ENCODE results near the gene SERINC2. TPM values are rescaled to one million over a fixed set of nuclear protein-coding genes. Genes with fewer than 3 reads are reported as not detected.

Gene SERINC2
- total and polyA plus RNA-seq, 2 of the 4 experiments (the other 2 are of a cell fraction): 2.0 to 59.5 TPM

GRCh38 chr1:31424568-31424967 is 11.6 kb downstream of the SERINC2 start:
- no TSS peak for BruUV-seq (replicated peaks)
- POLR2A ChIA-PET (ENCODE audit: unreplicated experiment): no interaction called here
- CTCF ChIA-PET: interaction anchor here (5.2 kb wide), 1 partner anchor 30 kb away, joined by 61 read pairs; no protein-coding TSS in a partner anchor

More at GRCh38 chr1:31424568-31424967, 11.6 kb downstream of the SERINC2 start:
- H3K36me3 ChIP-seq (ENCODE audit: control insufficient read depth, insufficient read depth, low read length): peaks cover 31% of the 10 kb centered on the region; the same call in 1 of the 2 replicates
- no peak overlapping the region for H3K56ac ChIP-seq (ENCODE audit: extremely low read depth, insufficient read depth, low read length)
- no peak overlapping the region for H2AFZ ChIP-seq (replicated peaks; ENCODE audit: low read length, poor library complexity)
- H4K20me1 ChIP-seq (ENCODE audit: insufficient read depth, low read length): peaks cover 22% of the 10 kb centered on the region
- H3K14ac ChIP-seq (replicated peaks; ENCODE audit: low read depth, low read length): no peak overlapping the region
- no peak overlapping the region for H3K4me3 ChIP-seq (ENCODE audit: insufficient read depth, low read depth, low read length)
- no peak overlapping the region for H2BK15ac ChIP-seq (ENCODE audit: low read depth, low read length)
- no peaks in the 10 kb centered on the region for H3K9me3 ChIP-seq (ENCODE audit: control insufficient read depth, insufficient read depth, low read length)
- intact Hi-C loops (cut with micrococcal nuclease): no loop called here
- no peak overlapping the region for H3K9ac ChIP-seq (ENCODE audit: low read depth, low read length)
- no CpG with 5 or more reads among the region's 15 CpGs for WGBS, 2 experiments (ENCODE audit: extremely low coverage in 2 of 2, insufficient read length in 1 of 2)
- H3K23ac ChIP-seq (ENCODE audit: low read depth, low read length): no peak overlapping the region
- no peak overlapping the region for H2BK5ac ChIP-seq (ENCODE audit: low read depth, low read length, poor library complexity, severe bottlenecking)
- in situ Hi-C loops (cut with MboI; ENCODE audit: low sequenced_read_pairs): loop anchor here (10.0 kb wide), 1 partner anchor 240 kb away; no protein-coding TSS in a partner anchor
- H4K8ac ChIP-seq (ENCODE audit: low read depth in 2 of 2, low read length in 2 of 2): no peak overlapping the region
- H4K5ac ChIP-seq (ENCODE audit: low read depth, low read length): no peak overlapping the region
- dilution Hi-C loops (cut with HindIII; ENCODE audit: low sequenced_read_pairs, unreplicated experiment): no loop called here
- ATAC-seq (ENCODE audit: low read depth) (no peak), DNase-seq (no peak)
- H3K4me2 ChIP-seq (ENCODE audit: low read depth, low read length): no peak overlapping the region
- H3K4me1 ChIP-seq (ENCODE audit: control insufficient read depth, insufficient read depth, low read length): peaks cover 10% of the 10 kb centered on the region
- H3K79me1 ChIP-seq (ENCODE audit: low read depth in 1 of 2, low read length in 2 of 2): peaks cover 0 to 37% of the 10 kb centered on the region in 2 experiments; a peak in 2 of 4 replicates
- TF ChIP-seq ELK1 (IDR thresholded peaks at IDR 0.05; ENCODE audit: borderline replicate concordance, low read depth, low read length) (no peak), CHD1 (IDR thresholded peaks at IDR 0.05; ENCODE audit: low read depth, low read length) (no peak)
- no peak overlapping the region for H3K27ac ChIP-seq (ENCODE audit: insufficient read depth, low read length)
- no peak overlapping the region for H2BK20ac ChIP-seq (ENCODE audit: low read depth, low read length)
- H3K4ac ChIP-seq (ENCODE audit: low read depth, low read length): no peak overlapping the region
- H3K9me1 ChIP-seq (ENCODE audit: insufficient read depth, low read length): no peaks in the 10 kb centered on the region
- no peak overlapping the region for H3K18ac ChIP-seq (ENCODE audit: low read depth, low read length)
- H2AK9ac ChIP-seq (replicated peaks; ENCODE audit: low read depth, low read length, poor library complexity): no peak overlapping the region
- no peak overlapping the region for H2AK5ac ChIP-seq (ENCODE audit: low read depth, low read length)
- no peak overlapping the region for H4K91ac ChIP-seq (ENCODE audit: insufficient read depth, low read depth, low read length)
- no peaks in the 10 kb centered on the region for H3K27me3 ChIP-seq (ENCODE audit: control insufficient read depth, insufficient read depth, low read length)
- no peak overlapping the region for H2BK120ac ChIP-seq (ENCODE audit: low read depth, low read length)

Measured in IMR-90 (cell line).